Gastrocnemius medialis (tissue), 4 donors: ENCODE results near the gene CARMIL1.

Experiments used
- CTCF ChIP-seq, 5 experiments: fragments of 450-650 bp in 3 of 5; fragments of 200-600 bp in 2 of 5; sonication (generic) in 2 of 5; IDR thresholded peaks in 4 of 5; conservative IDR thresholded peaks in 1 of 5; 1 replicate in 4 of 5; 2 replicates in 1 of 5; pipeline ENCODE4 v1.5.1; 2016 to 2019; ENCODE audit warnings: antibody characterized with exemption in 5 of 5, mild to moderate bottlenecking in 3 of 5, moderate library complexity in 3 of 5
- POLR2A ChIP-seq, 2 donors: fragments of 450-650 bp; IDR thresholded peaks; one replicate each; pipeline ENCODE4 v1.6.1; 2017; ENCODE audit warnings: antibody characterized with exemption in 2 of 2, mild to moderate bottlenecking in 2 of 2, moderate library complexity in 2 of 2

- no peak for TF ChIP-seq POLR2A (IDR thresholded peaks at IDR 0.05)
- no peak for TF ChIP-seq CTCF (IDR thresholded peaks at IDR 0.05 in 4 of 5, conservative IDR thresholded peaks at IDR 0.05 in 1 of 5)
Measured at GRCh38 chr6:25375125-25375524, 96.0 kb downstream of the CARMIL1 start.
